Measurements from ENCODE around the gene HOXB2.

DNA sequence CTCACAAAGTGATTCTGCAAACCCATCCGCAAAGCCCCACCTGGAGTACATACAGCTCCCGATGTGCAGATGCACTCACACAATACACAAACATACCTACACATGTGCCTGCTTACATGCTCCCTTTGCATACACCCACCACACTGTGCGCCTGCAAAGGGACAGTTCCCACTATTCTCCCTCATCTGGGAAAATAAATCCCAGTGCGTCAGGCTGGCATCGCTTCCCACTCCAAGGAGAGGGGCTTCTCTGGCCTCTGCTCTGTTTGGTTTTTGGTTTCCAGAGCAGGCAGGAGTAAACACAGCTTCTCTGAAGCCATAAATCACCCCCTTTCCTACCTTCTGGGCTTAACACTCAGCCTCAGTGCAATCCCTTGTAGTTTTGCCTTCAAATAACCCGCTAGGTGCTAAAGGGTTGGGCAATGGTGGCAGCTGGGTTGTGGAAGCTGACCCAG, 18.5 kb upstream of the HOXB2 start:
- no peak for TF ChIP-seq CTCF (IDR thresholded peaks at IDR 0.05)
- no peak for TF ChIP-seq POLR2A (IDR thresholded peaks at IDR 0.05)

Data from testis (tissue), 2 donors.